GM12891 (cell line): ENCODE data around the gene TMEM168.

ENCODE experiments used
- POLR2A ChIP-seq: IDR thresholded peaks from 2 replicates; pipeline ENCODE4 v1.6.1; 2011; ENCODE audit warnings: low read depth, low read length, control low read depth
- POLR2AphosphoS5 ChIP-seq: IDR thresholded peaks from 2 replicates; pipeline ENCODE4 v1.6.1; 2011; ENCODE audit warnings: low read depth, low read length, control low read depth
- POU2F2 ChIP-seq: IDR thresholded peaks from 2 replicates; pipeline ENCODE4 v1.6.1; 2011; ENCODE audit warnings: low read depth, mild to moderate bottlenecking, control low read depth, low read length, moderate library complexity
- SPI1 ChIP-seq: IDR thresholded peaks from 2 replicates; pipeline ENCODE4 v1.6.1; 2011; ENCODE audit warnings: low read depth, low read length, control low read depth
- TAF1 ChIP-seq: IDR thresholded peaks from 2 replicates; pipeline ENCODE4 v1.6.1; 2011; ENCODE audit warnings: low read depth, low read length, control low read depth

GRCh38 chr7:112791465-112792168, 1.4 kb upstream of the TMEM168 start:
- TF ChIP-seq POLR2AphosphoS5 (no peak), POLR2A (no peak), POU2F2 (no peak), SPI1 (no peak), TAF1 (no peak)
